ENCODE measurements around the gene OLFM2. TPM values are rescaled to one million over a fixed set of nuclear protein-coding genes. Genes with fewer than 3 reads are reported as not detected.
"Not testable (repeated sequence)": the region's sequence is repeated elsewhere in the genome, so short reads cannot be mapped to it uniquely, and the experiment has no call there.

OLFM2 gene
- total RNA-seq, 2 donors from 2014 or later: 3.1 to 11.9 TPM

GRCh38 chr19:9931629-9932028 lies 4.7 kb downstream of the OLFM2 start:
- H3K4me1 ChIP-seq: peaks cover 31% of the 10 kb centered on the region
- H3K9me3 ChIP-seq: no peaks in the 10 kb centered on the region
- ATAC-seq: no peak
- H3K36me3 ChIP-seq (replicated peaks in 1 of 2; ENCODE audit: insufficient read depth in 1 of 2, low read depth in 2 of 2): no peaks in the 10 kb centered on the region
- WGBS, 2 donors: 33 to 71% methylated on average over 1 of the region's 1 CpG
- H3K4me3 ChIP-seq: no peak overlapping the region
- TF ChIP-seq POLR2A (IDR thresholded peaks at IDR 0.05): no peak
- TF ChIP-seq CTCF (IDR thresholded peaks at IDR 0.05): no peak
- no peak for DNase-seq
- intact Hi-C loops (cut with DNase I): loop anchor here (5.0 to 10.0 kb wide), 3 partner anchors 101 to 463 kb away; no protein-coding TSS in a partner anchor
- no peaks in the 10 kb centered on the region for H3K27me3 ChIP-seq
- H3K27ac ChIP-seq: no peak overlapping the region

- 81 to 82% methylated on average over 4 of the region's 4 CpGs for WGBS, 2 donors
- intact Hi-C loops (cut with DNase I): no loop called here
- no peaks in the 10 kb centered on the region for H3K9me3 ChIP-seq
Measured at GRCh38 chr19:9923440-9923839, 12.9 kb downstream of the OLFM2 start.

GRCh38 chr19:9922782-9923379 lies 13.4 kb downstream of the OLFM2 start:
- H3K4me3 ChIP-seq; H3K27ac ChIP-seq; H3K36me3 ChIP-seq (replicated peaks in 1 of 2; ENCODE audit: insufficient read depth in 1 of 2, low read depth in 2 of 2); H3K9me3 ChIP-seq; intact Hi-C loops (cut with DNase I); ATAC-seq; H3K27me3 ChIP-seq; DNase-seq; H3K4me1 ChIP-seq: not testable (repeated sequence)
- WGBS, 2 donors: 69 to 83% methylated on average over 5 of the region's 5 CpGs

More at GRCh38 chr19:9923440-9923839, 12.9 kb downstream of the OLFM2 start:
- H3K27ac ChIP-seq: no peak overlapping the region
- no peaks in the 10 kb centered on the region for H3K4me1 ChIP-seq
- TF ChIP-seq CTCF (IDR thresholded peaks at IDR 0.05): no peak
- no peak for TF ChIP-seq POLR2A (IDR thresholded peaks at IDR 0.05)
- ATAC-seq (no peak), DNase-seq (no peak)
- no peak overlapping the region for H3K4me3 ChIP-seq
- no peaks in the 10 kb centered on the region for H3K36me3 ChIP-seq (replicated peaks in 1 of 2; ENCODE audit: insufficient read depth in 1 of 2, low read depth in 2 of 2)
- H3K27me3 ChIP-seq: no peaks in the 10 kb centered on the region

- ATAC-seq (peak; percentile 59), DNase-seq (peak; percentile 29 to 62 (median 46))
- Histone ChIP-seq H3K9me3 (no peaks in the 10 kb centered on the region), H3K27ac (no peak overlapping the region), H3K27me3 (no peaks in the 10 kb centered on the region), H3K4me1 (peaks cover 18% of the 10 kb centered on the region), H3K36me3 (replicated peaks in 1 of 2; ENCODE audit: insufficient read depth in 1 of 2, low read depth in 2 of 2) (no peaks in the 10 kb centered on the region), H3K4me3 (no peak overlapping the region)
- 3 to 8% methylated on average over 3 of the region's 3 CpGs for WGBS, 2 donors
- peak in 1 of 7 experiments; percentile 4 for TF ChIP-seq CTCF (IDR thresholded peaks at IDR 0.05)
- TF ChIP-seq POLR2A (IDR thresholded peaks at IDR 0.05): no peak
- intact Hi-C loops (cut with DNase I): no loop called here
Measured at GRCh38 chr19:9917321-9917720, 19.0 kb downstream of the OLFM2 start.

GRCh38 chr19:9916719-9917118 lies 19.6 kb downstream of the OLFM2 start:
- Histone ChIP-seq H3K9me3 (no peaks in the 10 kb centered on the region), H3K4me3 (no peak overlapping the region), H3K27me3 (no peaks in the 10 kb centered on the region), H3K27ac (no peak overlapping the region), H3K36me3 (replicated peaks in 1 of 2; ENCODE audit: insufficient read depth in 1 of 2, low read depth in 2 of 2) (no peaks in the 10 kb centered on the region), H3K4me1 (peaks cover 18% of the 10 kb centered on the region)
- intact Hi-C loops (cut with DNase I): no loop called here
- DNase-seq (no peak), ATAC-seq (no peak)
- no peak for TF ChIP-seq POLR2A (IDR thresholded peaks at IDR 0.05)
- no peak for TF ChIP-seq CTCF (IDR thresholded peaks at IDR 0.05)
- 34 to 51% methylated on average over 6 of the region's 6 CpGs for WGBS, 2 donors
